ENCODE results near the gene PPP2R5C.

DNA sequence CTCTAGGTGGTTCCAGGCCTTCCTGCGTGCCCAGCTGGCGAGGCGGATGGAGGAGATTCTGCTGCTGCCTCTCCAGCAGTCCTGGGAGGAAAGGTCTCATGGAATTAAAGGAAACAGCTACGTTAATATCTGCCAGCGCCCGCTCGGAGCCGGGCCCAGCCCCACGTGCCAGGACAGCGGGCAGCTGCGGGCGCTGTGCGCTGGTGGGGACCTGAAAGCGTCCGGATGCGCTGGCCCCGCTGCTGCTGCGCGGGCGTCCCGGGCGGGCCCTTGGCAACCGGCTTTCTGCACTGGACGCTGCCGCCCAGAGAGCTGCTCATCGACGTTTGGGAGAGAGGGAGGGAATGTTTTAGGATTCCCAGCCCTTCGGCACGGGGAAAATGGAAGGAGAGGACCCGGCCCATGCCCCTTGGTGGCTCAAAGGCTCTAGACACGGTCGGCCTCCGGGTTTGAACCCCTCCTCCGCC is 194.2 kb downstream of the PPP2R5C start:
- TF ChIP-seq, protein P1, sequence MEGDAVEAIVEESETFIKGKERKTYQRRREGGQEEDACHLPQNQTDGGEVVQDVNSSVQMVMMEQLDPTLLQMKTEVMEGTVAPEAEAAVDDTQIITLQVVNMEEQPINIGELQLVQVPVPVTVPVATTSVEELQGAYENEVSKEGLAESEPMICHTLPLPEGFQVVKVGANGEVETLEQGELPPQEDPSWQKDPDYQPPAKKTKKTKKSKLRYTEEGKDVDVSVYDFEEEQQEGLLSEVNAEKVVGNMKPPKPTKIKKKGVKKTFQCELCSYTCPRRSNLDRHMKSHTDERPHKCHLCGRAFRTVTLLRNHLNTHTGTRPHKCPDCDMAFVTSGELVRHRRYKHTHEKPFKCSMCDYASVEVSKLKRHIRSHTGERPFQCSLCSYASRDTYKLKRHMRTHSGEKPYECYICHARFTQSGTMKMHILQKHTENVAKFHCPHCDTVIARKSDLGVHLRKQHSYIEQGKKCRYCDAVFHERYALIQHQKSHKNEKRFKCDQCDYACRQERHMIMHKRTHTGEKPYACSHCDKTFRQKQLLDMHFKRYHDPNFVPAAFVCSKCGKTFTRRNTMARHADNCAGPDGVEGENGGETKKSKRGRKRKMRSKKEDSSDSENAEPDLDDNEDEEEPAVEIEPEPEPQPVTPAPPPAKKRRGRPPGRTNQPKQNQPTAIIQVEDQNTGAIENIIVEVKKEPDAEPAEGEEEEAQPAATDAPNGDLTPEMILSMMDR (IDR thresholded peaks at IDR 0.05; ENCODE audit: control extremely low read depth in 1 of 3, insufficient read depth in 1 of 3, low read depth in 1 of 3, low read length in 3 of 3), result no peak
- TF ChIP-seq CHD2 (IDR thresholded peaks at IDR 0.05; ENCODE audit: low read length) (no peak), EGR1 (IDR thresholded peaks at IDR 0.05; ENCODE audit: borderline replicate concordance, low read depth, low read length) (no peak), CHD1 (IDR thresholded peaks at IDR 0.05; ENCODE audit: low read depth, low read length) (no peak), GTF2F1 (IDR thresholded peaks at IDR 0.05; ENCODE audit: borderline replicate concordance, low read depth, low read length) (no peak)
- TF ChIP-seq, protein P2, sequence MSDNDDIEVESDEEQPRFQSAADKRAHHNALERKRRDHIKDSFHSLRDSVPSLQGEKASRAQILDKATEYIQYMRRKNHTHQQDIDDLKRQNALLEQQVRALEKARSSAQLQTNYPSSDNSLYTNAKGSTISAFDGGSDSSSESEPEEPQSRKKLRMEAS (IDR thresholded peaks at IDR 0.05), result no peak
